Activated CD8-positive, alpha-beta memory T cell treated with anti-CD3 and anti-CD28 coated beads, Interleukin-2, amount 50 U/mL, for 4 hours (primary cell): ENCODE measurements around the gene EXOC4.
"Not testable (repeated sequence)": the region's sequence is repeated elsewhere in the genome, so short reads cannot be mapped to it uniquely, and the experiment has no call there.

Experiments
- DNase-seq: peaks from one replicate; pipeline ENCODE4 v3.0.0-alpha.2; 2020

Gene EXOC4

DNA sequence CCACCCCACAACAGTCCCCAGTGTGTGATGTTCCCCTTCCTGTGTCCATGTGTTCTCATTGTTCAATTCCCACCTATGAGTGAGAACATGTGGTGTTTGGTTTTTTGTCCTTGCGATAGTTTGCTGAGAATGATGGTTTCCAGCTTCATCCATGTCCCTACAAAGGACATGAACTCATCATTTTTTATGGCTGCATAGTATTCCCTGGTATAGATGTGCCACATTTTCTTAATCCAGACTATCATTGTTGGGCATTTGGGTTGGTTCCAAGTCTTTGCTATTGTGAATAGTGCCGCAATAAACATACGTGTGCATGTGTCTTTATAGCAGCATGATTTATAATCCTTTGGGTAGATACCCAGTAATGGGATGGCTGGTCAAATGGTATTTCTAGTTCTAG, 26.1 kb downstream of the EXOC4 start:
- DNase-seq = not testable (repeated sequence)

- no peak for DNase-seq
Observed at GRCh38 chr7:133282094-133282493, 29.2 kb downstream of the EXOC4 start.

DNA sequence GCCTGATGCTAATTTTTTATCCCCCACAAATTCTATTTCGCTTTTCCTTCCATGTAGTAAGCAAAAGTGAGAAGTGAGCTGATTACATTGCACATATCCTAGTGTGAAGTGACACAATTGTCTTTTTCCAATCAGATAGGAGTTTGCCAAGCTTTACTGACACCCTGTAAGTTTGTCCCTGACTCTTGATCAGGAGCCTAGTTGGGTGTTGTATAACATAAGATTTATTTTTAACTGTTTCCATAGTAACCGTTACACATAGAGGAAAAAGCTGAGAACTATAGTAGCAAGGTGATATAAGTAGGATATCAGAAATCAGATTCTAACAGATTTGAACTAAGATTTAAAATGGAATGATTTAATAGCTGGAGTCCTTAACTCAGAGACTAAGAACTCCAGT, 31.2 kb downstream of the EXOC4 start:
- DNase-seq = no peak

DNA sequence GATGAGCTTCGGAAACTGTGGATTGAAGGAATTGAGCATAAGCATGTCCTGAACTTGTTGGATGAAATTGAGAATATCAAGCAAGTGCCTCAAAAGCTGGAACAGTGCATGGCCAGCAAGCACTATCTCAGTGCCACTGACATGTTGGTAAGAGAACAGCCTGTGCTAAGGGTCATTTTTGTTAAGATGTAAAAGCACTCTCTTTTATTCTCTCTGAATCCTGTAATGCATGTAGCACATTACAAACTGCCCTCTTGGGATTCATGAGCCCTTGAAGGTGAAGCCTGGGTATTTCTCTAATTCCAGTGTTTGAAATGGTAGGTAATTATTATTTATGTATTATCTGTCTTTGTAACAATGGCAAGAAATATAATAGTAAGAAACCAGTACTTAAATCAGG, 36.1 kb downstream of the EXOC4 start:
- DNase-seq = no peak

DNA sequence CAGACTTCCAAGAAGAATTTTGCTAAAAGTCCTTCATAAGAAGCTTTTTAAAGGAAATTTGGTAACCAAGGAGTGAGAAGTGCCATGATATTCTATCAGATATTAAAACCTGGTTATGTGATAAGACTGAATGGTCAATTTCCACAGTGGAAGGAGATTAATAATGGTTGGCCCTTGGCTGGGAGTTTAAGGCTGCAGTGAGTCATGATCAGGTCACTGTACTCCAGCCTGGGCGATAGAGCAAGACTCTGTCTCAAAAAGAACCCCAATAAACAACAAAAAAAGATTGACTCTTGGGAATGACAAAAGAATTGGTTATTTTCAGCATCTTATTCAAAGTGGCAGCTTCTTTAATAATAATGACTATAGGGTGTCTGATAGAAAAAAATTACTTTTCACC, 37.2 kb downstream of the EXOC4 start:
- no peak for DNase-seq

GRCh38 chr7:133290676-133291333, 37.9 kb downstream of the EXOC4 start:
- no peak for DNase-seq

DNA sequence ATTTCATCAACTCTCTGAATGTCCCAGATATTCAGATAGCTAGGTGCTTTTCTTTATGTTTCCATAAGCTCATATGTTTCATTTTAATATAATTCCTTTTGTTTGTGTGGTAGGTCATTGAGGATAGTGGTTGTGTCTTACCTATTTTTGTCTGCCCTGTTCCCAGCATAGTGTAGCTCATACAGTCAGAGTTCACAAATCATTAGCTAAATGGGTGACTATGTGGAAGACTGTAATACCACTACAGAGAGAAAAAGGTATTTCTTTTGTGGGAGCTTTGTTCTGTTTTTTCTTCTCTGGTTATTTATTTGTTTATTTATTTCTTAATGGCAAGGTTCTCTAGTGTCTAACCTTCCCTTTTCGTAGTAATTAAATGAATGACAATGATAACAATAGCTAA, 39.8 kb downstream of the EXOC4 start:
- no peak for DNase-seq

- no peak for DNase-seq
Observed at GRCh38 chr7:133293384-133294160, 40.7 kb downstream of the EXOC4 start.

DNA sequence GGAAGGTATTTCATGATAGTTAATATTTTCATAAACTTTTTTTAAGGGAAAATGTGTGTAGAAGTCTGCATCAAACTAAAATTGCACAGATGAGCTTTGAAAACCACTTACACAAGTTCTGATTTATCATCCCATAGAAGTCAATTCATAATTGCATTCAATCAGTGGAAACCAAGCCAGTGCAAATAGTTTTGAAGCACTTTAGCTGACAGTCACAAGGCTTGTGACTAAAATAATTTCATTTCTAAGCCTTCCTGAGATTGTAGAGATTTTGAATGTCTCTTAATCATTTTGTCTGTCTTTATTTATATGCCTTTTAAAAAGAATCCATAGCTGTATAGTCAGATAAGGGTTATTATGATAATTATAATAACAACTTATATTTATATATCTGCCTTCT, 41.4 kb downstream of the EXOC4 start:
- DNase-seq = no peak

- no peak for DNase-seq
Observed at GRCh38 chr7:133295484-133295883, 42.6 kb downstream of the EXOC4 start.

GRCh38 chr7:133297093-133297492, 44.2 kb downstream of the EXOC4 start:
- DNase-seq = no peak

GRCh38 chr7:133298080-133298479, 45.2 kb downstream of the EXOC4 start:
- DNase-seq = no peak

DNA sequence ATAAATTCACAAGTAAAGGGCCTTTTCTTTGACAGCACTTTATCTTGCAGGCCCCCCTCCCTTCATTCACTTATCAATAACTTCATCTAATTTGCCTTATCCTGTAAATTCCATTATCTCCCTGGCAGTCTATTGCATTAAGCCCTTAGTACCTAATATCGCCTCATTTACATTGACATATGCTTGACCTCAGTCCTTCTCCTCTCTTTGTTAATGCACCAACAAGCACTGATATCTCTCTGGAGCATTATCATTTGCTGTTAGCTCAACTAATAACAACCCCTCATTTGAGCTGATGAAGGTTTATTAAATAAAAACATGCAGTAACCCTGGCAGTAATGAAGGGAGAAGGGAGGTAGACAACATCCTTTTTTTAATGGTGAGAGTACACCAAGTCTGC, 46.8 kb downstream of the EXOC4 start:
- no peak for DNase-seq

GRCh38 chr7:133300088-133300487, 47.2 kb downstream of the EXOC4 start:
- DNase-seq = no peak

DNA sequence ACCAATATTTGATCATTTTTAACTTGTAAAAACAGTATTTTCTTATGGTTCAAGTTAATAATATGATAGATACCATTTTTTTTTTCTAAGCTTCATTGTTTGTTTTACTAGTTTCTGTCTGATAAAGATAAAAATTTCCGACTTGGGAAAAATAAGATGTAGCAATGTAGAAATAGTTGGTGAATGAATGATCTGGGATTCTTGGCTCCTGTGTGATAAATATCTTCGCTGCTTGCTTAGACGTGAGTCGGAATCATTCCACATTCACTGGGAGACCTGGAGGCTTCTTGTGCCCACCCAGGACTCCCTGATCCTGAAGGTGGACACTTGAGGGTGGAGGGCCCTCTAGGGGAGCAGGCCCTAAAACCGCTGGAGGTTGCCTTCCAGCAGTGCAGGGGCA, 47.9 kb downstream of the EXOC4 start:
- DNase-seq = no peak

- no peak for DNase-seq
Observed at GRCh38 chr7:133301444-133301843, 48.6 kb downstream of the EXOC4 start.

- DNase-seq = no peak
Observed at GRCh38 chr7:133303372-133303771, 50.5 kb downstream of the EXOC4 start.

DNA sequence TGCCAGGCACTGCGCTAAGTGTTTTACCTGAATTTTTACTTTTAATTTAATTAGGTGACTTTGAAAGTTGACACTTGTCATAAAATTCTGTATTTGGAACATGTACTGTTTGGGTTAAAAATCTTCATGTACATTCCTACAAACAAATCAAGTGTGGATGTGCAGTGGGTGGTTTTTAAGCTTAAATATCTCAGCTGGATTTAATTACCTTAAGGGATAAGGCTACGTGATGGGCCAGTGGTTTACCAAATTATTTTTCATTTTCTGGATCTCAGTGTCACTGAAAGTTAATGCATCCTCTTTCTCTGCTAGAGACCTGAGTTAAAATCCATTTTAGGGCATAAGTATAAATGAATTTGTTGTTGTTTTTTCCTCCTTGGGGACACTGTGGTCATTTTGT, 51.1 kb downstream of the EXOC4 start:
- no peak for DNase-seq

- no peak for DNase-seq
Observed at GRCh38 chr7:133309333-133309732, 56.5 kb downstream of the EXOC4 start.

DNA sequence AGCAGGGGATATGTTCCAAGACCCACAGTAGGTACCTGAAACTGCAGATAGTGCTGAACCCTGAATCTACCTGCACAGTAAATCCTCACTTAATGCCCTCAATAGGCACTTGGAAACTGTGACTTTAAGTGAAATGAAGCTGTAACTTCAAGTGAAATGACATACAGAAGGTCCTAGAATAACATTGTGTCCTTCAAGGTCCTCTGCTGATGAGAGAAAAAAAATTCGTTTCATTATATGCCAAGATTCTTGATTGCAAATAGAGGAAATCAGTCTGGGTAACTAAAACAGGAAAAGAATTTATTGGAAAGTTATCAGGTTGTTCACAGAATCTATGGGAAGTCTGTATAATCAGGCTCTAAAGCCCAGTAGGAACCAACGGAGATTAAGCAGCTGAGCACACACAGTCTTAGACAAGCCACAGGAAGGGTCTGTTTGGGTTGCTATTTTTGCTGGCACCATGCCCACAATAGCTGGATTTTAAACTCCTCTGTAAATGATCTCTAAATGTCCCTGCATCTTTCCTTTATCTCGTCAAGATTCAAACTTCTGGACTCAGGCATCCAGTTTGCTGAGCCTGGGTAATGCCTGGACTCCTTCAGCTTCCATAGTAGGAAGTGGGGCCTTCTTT, 57.5 kb downstream of the EXOC4 start:
- no peak for DNase-seq

DNA sequence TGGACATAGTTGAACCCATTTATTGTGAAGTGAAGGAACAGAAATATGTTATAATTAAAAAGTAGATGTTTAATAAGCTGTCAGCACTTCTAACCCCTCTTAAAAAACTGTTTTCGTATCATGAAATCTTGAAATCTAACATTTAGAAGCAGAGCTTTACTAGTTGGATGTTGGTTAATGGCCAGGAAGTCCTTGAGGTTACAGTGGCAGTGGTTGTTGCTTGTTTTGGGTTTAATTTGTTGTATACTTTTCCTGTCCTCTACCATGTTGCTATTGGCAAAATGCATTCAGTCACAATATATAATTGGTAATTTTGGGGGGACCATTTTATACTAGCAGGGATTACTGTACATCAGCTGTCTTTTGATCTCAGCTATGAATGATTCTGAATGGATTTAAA, 60.7 kb downstream of the EXOC4 start:
- DNase-seq = no peak

- no peak for DNase-seq
Observed at GRCh38 chr7:133314084-133314483, 61.2 kb downstream of the EXOC4 start.

- DNase-seq = no peak
Observed at GRCh38 chr7:133315332-133316040, 62.6 kb downstream of the EXOC4 start.

GRCh38 chr7:133319842-133320241, 67.0 kb downstream of the EXOC4 start:
- no peak for DNase-seq
